HepG2 (cell line): ENCODE measurements around the gene ABCC8. TPM values are rescaled to one million over a fixed set of nuclear protein-coding genes. Genes with fewer than 3 reads are reported as not detected.

Source experiments
- ATAC-seq: fragments of 200-7000 bp; cut with Tn5 transposase; 3 replicates; pipeline ENCODE4 v1.9.1; 2020; ENCODE audit warnings: mild to moderate bottlenecking, moderate library complexity
- BruUV-seq: library from RNA; stranded (reverse); fragments of 400-500 nt; replicated peaks from 2 replicates; lab custom pipeline; 2021; lab: Mats Ljungman, UMichigan
- CTCF ChIA-PET: fragments of 300-600 bp; formaldehyde crosslinking; extraction: SDS; loops from one replicate; lab custom pipeline; 2021; ENCODE audit warnings: low total read pairs, inconsistent platforms, low intra/inter-chr PET ratio; lab: Yijun Ruan, JAX
- POLR2A ChIA-PET: fragments of 350-600 bp; sonication (Branson Sonifier 250); formaldehyde crosslinking; loops from one replicate; lab custom pipeline; 2020; ENCODE audit warnings: antibody characterized with exemption, inconsistent platforms; lab: Yijun Ruan, JAX
- DNase-seq: peaks from one replicate; pipeline ENCODE4 v3.0.0-alpha.2; 2015; ENCODE audit warnings: low spot score
- FAIRE-seq: peaks from 3 replicates; lab custom pipeline; 2011; peaks lifted over from hg19 to GRCh38; lab: Jason Lieb, UNC
- H2AFZ ChIP-seq: one replicate; pipeline ENCODE4 v1.6.1; 2011; ENCODE audit warnings: low read length, inconsistent platforms
- H3K27ac ChIP-seq: fragments of 300-600 bp; 3 replicates; pipeline ENCODE4 v1.8.0; 2011; ENCODE audit warnings: mixed run types, mild to moderate bottlenecking, mixed read lengths, low read length, inconsistent platforms; ENCODE audit not compliant: insufficient read depth; ENCODE audit errors: extremely low read length
- H3K27me3 ChIP-seq, 2 experiments: fragments of 200-600 bp in 1 of 2; 2 replicates in 1 of 2; 3 replicates in 1 of 2; pipeline versions ENCODE4 v1.6.0 to v1.8.0; 2011; ENCODE audit warnings: low read length in 2 of 2, mild to moderate bottlenecking in 2 of 2, moderate library complexity in 2 of 2, inconsistent platforms in 1 of 2; ENCODE audit not compliant: insufficient read depth in 2 of 2, control insufficient read depth in 1 of 2
- H3K36me3 ChIP-seq, 2 experiments: fragments of 200-600 bp in 1 of 2; replicated peaks in 1 of 2; 2 replicates in 1 of 2; 3 replicates in 1 of 2; pipeline versions ENCODE4 v1.5.1 to v1.8.0; 2011; ENCODE audit warnings: low read length in 2 of 2, inconsistent platforms in 1 of 2; ENCODE audit not compliant: insufficient read depth in 2 of 2, control insufficient read depth in 1 of 2
- H3K4me1 ChIP-seq: 2 replicates; pipeline ENCODE4 v1.5.1; 2012; ENCODE audit warnings: low read length, inconsistent platforms; ENCODE audit not compliant: insufficient read depth
- H3K4me2 ChIP-seq: 2 replicates; pipeline ENCODE4 v1.6.0; 2011; ENCODE audit warnings: low read depth, low read length, inconsistent platforms
- H3K4me3 ChIP-seq, 3 experiments: fragments of 200-600 bp in 1 of 3; sonication (generic), shearing (Covaris generic) in 1 of 3; replicated peaks in 1 of 3; 2 replicates each; pipeline ENCODE4 v1.5.1; 2011 to 2016; ENCODE audit warnings: low read length in 3 of 3, inconsistent platforms in 2 of 3, low read depth in 2 of 3, mild to moderate bottlenecking in 2 of 3, control low read depth in 1 of 3, mixed read lengths in 1 of 3; ENCODE audit not compliant: insufficient read depth in 1 of 3
- H3K79me2 ChIP-seq: one replicate; pipeline ENCODE4 v1.6.1; 2011; ENCODE audit warnings: low read length, inconsistent platforms; ENCODE audit not compliant: insufficient read depth
- H3K9ac ChIP-seq: 2 replicates; pipeline ENCODE4 v1.6.0; 2011; ENCODE audit warnings: mild to moderate bottlenecking, low read depth, low read length, inconsistent platforms; ENCODE audit not compliant: insufficient read depth
- H3K9me3 ChIP-seq: 2 replicates; pipeline ENCODE4 v1.5.1; 2012; ENCODE audit warnings: mild to moderate bottlenecking, low read length
- H4K20me1 ChIP-seq: 2 replicates; pipeline ENCODE4 v1.6.0; 2011; ENCODE audit warnings: inconsistent platforms, mild to moderate bottlenecking, low read length, moderate library complexity; ENCODE audit not compliant: insufficient read depth
- ADNP ChIP-seq: sonication (generic); formaldehyde crosslinking; IDR thresholded peaks from 2 replicates; pipeline ENCODE4 v1.4.0; 2020; ENCODE audit warnings: missing genetic modification reagents
- NAIF1 ChIP-seq: sonication (generic); formaldehyde crosslinking; IDR thresholded peaks from 2 replicates; pipeline ENCODE4 v1.5.0; 2020; ENCODE audit warnings: mild to moderate bottlenecking, missing genetic modification reagents, borderline replicate concordance
- ZGPAT ChIP-seq: IDR thresholded peaks from 2 replicates; pipeline ENCODE4 v1.6.1; 2016; ENCODE audit warnings: mild to moderate bottlenecking
- ZNF260 ChIP-seq: sonication (generic); formaldehyde crosslinking; IDR thresholded peaks from 2 replicates; pipeline ENCODE4 v1.4.0; 2020; ENCODE audit warnings: missing genetic modification reagents, low read depth, mild to moderate bottlenecking, borderline replicate concordance
- ZNF275 ChIP-seq: sonication (generic); formaldehyde crosslinking; IDR thresholded peaks from 2 replicates; pipeline ENCODE4 v1.8.0; 2022; ENCODE audit warnings: missing genetic modification reagents, mild to moderate bottlenecking, inconsistent platforms, borderline replicate concordance
- ZNF276 ChIP-seq: sonication (generic); formaldehyde crosslinking; IDR thresholded peaks from 2 replicates; pipeline ENCODE4 v1.4.0; 2020; ENCODE audit warnings: mild to moderate bottlenecking, low read depth, missing genetic modification reagents
- ZNF407 ChIP-seq: sonication (generic); formaldehyde crosslinking; IDR thresholded peaks from one replicate; pipeline ENCODE4 v1.5.1; 2020; ENCODE audit warnings: mild to moderate bottlenecking, missing genetic modification reagents; ENCODE audit errors: not compliant biosample characterization
- ZNF546 ChIP-seq: sonication (generic); formaldehyde crosslinking; conservative IDR thresholded peaks from 2 replicates; pipeline ENCODE4 v1.8.1; 2023; ENCODE audit warnings: mild to moderate bottlenecking, missing genetic modification reagents
- ZNF704 ChIP-seq: sonication (generic); formaldehyde crosslinking; IDR thresholded peaks from 2 replicates; pipeline ENCODE4 v1.8.1; 2023; ENCODE audit warnings: mild to moderate bottlenecking, inconsistent platforms, moderate library complexity, missing genetic modification reagents, borderline replicate concordance
- WGBS: methylation state at CpG from one replicate; pipeline ENCODE4 v1.1.6; 2017; ENCODE audit warnings: low lambda C conversion rate; 5-methylcytosine and 5-hydroxymethylcytosine counted together
- in situ Hi-C: cut with HindIII; loops from 2 replicates; pipeline ENCODE4 v1.10.0; 2017; ENCODE audit warnings: low pct_unique_long_range_greater_than_20kb; ENCODE audit not compliant: extremely low pct_ligation_motif_present
- intact Hi-C: fragments of 100-400 bp; cut with micrococcal nuclease; formaldehyde crosslinking; loops from one replicate; pipeline ENCODE4 v1.10.0; 2022; ENCODE audit not compliant: unreplicated experiment
- polyA plus RNA-seq, 8 experiments: library from polyadenylated mRNA; depleted of rRNA in 3 of 8; stranded (reverse) in 7 of 8; unstranded in 1 of 8; fragments of >200 nt; fragmentation: Illumina TruSeq in 4 of 8; extraction: Trizol in 4 of 8; gene quantifications; 2 replicates each; pipeline versions ENCODE4 v1.2.1 to v1.2.3, GENCODE V29; 2011 to 2016; ENCODE audit warnings: low read depth in 4 of 8, missing spikeins in 1 of 8, mixed read lengths in 1 of 8; ENCODE audit not compliant: insufficient read depth in 1 of 8
- total RNA-seq, 5 experiments: library from RNA; depleted of rRNA; stranded (reverse); fragments of >200 nt; fragmentation: Illumina TruSeq; extraction: Trizol; gene quantifications; 2 replicates each; pipeline ENCODE4 v1.2.3, GENCODE V29; 2016; ENCODE audit warnings: low read depth in 1 of 5

Gene ABCC8
- total and polyA plus RNA-seq, 2 of the 13 experiments (the other 11 are each of a cell fraction or from before 2014, with no cell fraction given) = not detected

GRCh38 chr11:17514476-17514875, 37.8 kb upstream of the ABCC8 start:
- H3K27me3 ChIP-seq = peaks cover 1 to 5% of the 10 kb centered on the region in 2 experiments; a peak in 3 of 5 replicates
- no peaks in the 10 kb centered on the region for H3K79me2 ChIP-seq
- H3K4me3 ChIP-seq = no peak overlapping the region
- BruUV-seq = no TSS peak
- no peak overlapping the region for H3K9ac ChIP-seq
- no peaks in the 10 kb centered on the region for H3K4me1 ChIP-seq
- intact Hi-C loops = no loop called here
- no peaks in the 10 kb centered on the region for H3K9me3 ChIP-seq
- ChIA-PET CTCF (no interaction called here), POLR2A (no interaction called here)
- WGBS = 44% methylated on average over 4 of the region's 4 CpGs
- DNase-seq (no peak), ATAC-seq (no peak), FAIRE-seq (no peak)
- H2AFZ ChIP-seq = no peak overlapping the region
- in situ Hi-C loops = loop anchor here (25.0 kb wide), 1 partner anchor 277 kb away; no protein-coding TSS in a partner anchor
- no peak overlapping the region for H3K27ac ChIP-seq
- H3K36me3 ChIP-seq = no peaks in the 10 kb centered on the region
- H4K20me1 ChIP-seq = no peaks in the 10 kb centered on the region
- no peak overlapping the region for H3K4me2 ChIP-seq
- TF ChIP-seq ZNF546 (no peak), ZNF275 (CRISPR knock-in tag) (no peak), ZGPAT (CRISPR knock-in tag) (no peak), ZNF407 (CRISPR knock-in tag) (no peak), ZNF704 (CRISPR knock-in tag) (no peak), ZNF260 (CRISPR knock-in tag) (no peak), NAIF1 (CRISPR knock-in tag) (no peak), ADNP (CRISPR knock-in tag) (no peak), ZNF276 (CRISPR knock-in tag) (no peak)
